GM23338 (cell line): Measurements from ENCODE around the gene ZNF106.

Experiments used
- CTCF ChIP-seq, 2 experiments: fragments of 200-600 bp in 1 of 2; sonication (generic) in 1 of 2; conservative IDR thresholded peaks; 2 replicates each; pipeline versions ENCODE4 v1.5.1 to v1.6.1; 2016 to 2017; ENCODE audit warnings: antibody characterized with exemption in 2 of 2, low read depth in 2 of 2, mild to moderate bottlenecking in 2 of 2, moderate library complexity in 1 of 2
- JUNB ChIP-seq: IDR thresholded peaks from one replicate; pipeline ENCODE4 v1.6.1; 2016; ENCODE audit warnings: antibody characterized with exemption; ENCODE audit not compliant: unreplicated experiment

- TF ChIP-seq CTCF (conservative IDR thresholded peaks at IDR 0.05; ENCODE audit: low read depth in 2 of 2), result no peak
- no peak for TF ChIP-seq JUNB
These were observed 32.4 kb upstream of the ZNF106 start for GRCh38 chr15:42523331-42523730.
